Measurements from ENCODE around the gene CTSD.

Gene CTSD

DNA sequence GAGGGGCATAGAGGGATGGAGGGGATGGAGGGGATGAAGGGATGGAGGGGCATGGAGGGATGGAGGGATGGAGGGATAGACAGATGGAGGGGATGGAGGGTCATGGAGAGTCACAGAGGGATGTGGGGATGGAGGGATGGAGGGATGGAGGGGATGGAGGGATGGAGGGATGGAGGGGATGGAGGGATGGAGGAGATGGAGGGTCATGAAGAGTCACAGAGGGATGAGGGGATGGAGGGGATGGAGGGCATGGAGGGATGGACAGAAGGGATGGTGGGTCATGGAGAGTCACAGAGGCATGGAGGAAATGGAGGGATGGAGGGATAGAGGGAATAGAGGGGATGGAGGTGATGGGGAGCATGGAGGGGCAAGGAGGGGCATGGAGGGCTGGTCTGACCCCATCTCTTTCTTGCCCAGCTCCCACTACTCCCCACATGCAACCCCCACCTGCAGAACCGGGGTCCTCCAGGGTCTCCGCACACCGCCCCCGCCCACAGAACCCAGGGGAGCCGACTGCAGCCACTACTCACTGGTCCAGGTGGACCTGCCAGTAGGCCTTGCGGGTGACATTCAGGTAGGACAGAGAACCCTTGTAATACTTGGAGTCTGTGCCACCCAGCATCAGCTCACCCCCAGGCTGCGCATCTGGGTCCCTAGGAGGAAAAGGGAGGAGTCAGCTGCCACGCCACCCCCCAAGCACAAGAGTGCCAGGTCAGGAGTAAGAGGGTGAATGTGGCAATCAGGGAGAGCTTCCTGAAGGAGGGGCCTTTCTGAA, 9.2 kb downstream of the CTSD start:
- DNase-seq (ENCODE audit: extremely low spot score) = no peak
- TF ChIP-seq BHLHE40 (IDR thresholded peaks at IDR 0.05; ENCODE audit: borderline replicate concordance) = no peak
- TF ChIP-seq SP1 (IDR thresholded peaks at IDR 0.05) = no peak
- no peak for TF ChIP-seq ARNT (IDR thresholded peaks at IDR 0.05)
- TF ChIP-seq L3MBTL2 (conservative IDR thresholded peaks at IDR 0.05) = no peak
- no peak for TF ChIP-seq SUZ12 (IDR thresholded peaks at IDR 0.05)
- TF ChIP-seq ZNF384 (IDR thresholded peaks at IDR 0.05) = no peak
- no peak for TF ChIP-seq LEF1 (IDR thresholded peaks at IDR 0.05; ENCODE audit: borderline replicate concordance)
- TF ChIP-seq CTBP1 (IDR thresholded peaks at IDR 0.05; ENCODE audit: borderline replicate concordance) = no peak
- TF ChIP-seq FOXA1 (IDR thresholded peaks at IDR 0.05) = no peak
- TF ChIP-seq TARDBP (IDR thresholded peaks at IDR 0.05) = no peak
- TF ChIP-seq FOXM1 (IDR thresholded peaks at IDR 0.05; ENCODE audit: borderline replicate concordance) = no peak
- TF ChIP-seq HDGF (IDR thresholded peaks at IDR 0.05; ENCODE audit: borderline replicate concordance) = no peak
- TF ChIP-seq ELF4 (IDR thresholded peaks at IDR 0.05) = no peak
- TF ChIP-seq, protein P1, sequence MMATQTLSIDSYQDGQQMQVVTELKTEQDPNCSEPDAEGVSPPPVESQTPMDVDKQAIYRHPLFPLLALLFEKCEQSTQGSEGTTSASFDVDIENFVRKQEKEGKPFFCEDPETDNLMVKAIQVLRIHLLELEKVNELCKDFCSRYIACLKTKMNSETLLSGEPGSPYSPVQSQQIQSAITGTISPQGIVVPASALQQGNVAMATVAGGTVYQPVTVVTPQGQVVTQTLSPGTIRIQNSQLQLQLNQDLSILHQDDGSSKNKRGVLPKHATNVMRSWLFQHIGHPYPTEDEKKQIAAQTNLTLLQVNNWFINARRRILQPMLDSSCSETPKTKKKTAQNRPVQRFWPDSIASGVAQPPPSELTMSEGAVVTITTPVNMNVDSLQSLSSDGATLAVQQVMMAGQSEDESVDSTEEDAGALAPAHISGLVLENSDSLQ (IDR thresholded peaks at IDR 0.05) = no peak
- no peak for TF ChIP-seq NFRKB (IDR thresholded peaks at IDR 0.05)
- TF ChIP-seq FOXK2 (IDR thresholded peaks at IDR 0.05) = no peak
- POLR2A ChIA-PET = no interaction called here
- CTCF ChIA-PET = no interaction called here

DNA sequence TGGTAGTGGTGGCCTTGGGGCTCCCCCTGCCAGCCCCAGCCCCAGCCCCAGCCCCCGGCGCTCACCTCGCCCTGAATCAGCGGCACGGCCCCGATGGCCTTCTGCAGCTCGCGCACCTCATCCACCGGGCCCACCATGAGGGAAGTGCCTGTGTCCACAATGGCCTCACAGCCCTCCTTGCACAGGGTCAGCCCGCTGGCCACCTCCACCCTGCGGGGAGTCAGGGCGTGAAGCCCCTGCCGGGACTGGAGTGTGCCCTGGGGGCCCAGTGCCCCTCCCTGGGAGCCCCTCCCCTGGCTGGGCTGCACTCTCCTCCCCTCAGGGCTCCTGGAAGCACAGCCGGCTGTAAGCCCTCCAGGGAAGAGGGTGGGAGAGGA, 9.8 kb downstream of the CTSD start:
- TF ChIP-seq HDGF (IDR thresholded peaks at IDR 0.05; ENCODE audit: borderline replicate concordance) = no peak
- CTCF ChIA-PET = no interaction called here
- no peak for DNase-seq (ENCODE audit: extremely low spot score)
- POLR2A ChIA-PET = no interaction called here

- CTCF ChIA-PET = no interaction called here
- no peak for DNase-seq (ENCODE audit: extremely low spot score)
- no peak for TF ChIP-seq FOXK2 (IDR thresholded peaks at IDR 0.05)
- TF ChIP-seq BHLHE40 (IDR thresholded peaks at IDR 0.05; ENCODE audit: borderline replicate concordance) = no peak
- TF ChIP-seq L3MBTL2 (conservative IDR thresholded peaks at IDR 0.05) = no peak
- no peak for TF ChIP-seq TARDBP (IDR thresholded peaks at IDR 0.05)
- no peak for TF ChIP-seq FOXM1 (IDR thresholded peaks at IDR 0.05; ENCODE audit: borderline replicate concordance)
- no peak for TF ChIP-seq HDGF (IDR thresholded peaks at IDR 0.05; ENCODE audit: borderline replicate concordance)
- no peak for TF ChIP-seq CTBP1 (IDR thresholded peaks at IDR 0.05; ENCODE audit: borderline replicate concordance)
- TF ChIP-seq SP1 (IDR thresholded peaks at IDR 0.05) = no peak
- no peak for TF ChIP-seq NFRKB (IDR thresholded peaks at IDR 0.05)
- POLR2A ChIA-PET = interaction anchor here (1.0 kb wide), 1 partner anchor 10 kb away, joined by 4 read pairs; the partner anchor contains the start of gene CTSD
Observed at GRCh38 chr11:1753229-1753928, 10.3 kb downstream of the CTSD start.

DNA sequence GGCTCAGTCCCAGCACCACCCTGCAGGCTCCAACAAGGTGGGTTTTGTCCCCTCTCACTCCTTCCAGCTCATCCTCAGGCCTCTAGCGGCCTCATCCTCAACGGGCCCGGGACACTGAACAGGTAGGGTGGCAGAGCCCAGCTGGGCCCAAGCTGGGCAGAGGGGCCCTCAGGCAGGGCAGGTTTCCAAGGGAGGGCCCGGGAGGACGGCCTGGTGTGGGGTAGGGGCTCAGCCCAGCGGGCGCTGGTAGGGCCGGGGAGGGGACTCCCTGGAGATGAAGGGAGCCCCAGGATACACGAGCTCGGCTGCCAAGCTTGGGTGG, 10.9 kb downstream of the CTSD start:
- ChIA-PET POLR2A (interaction anchor here (1.0 kb wide), 1 partner anchor 11 kb away, joined by 4 read pairs; the partner anchor contains the start of gene CTSD), CTCF (no interaction called here)
- DNase-seq (ENCODE audit: extremely low spot score) = no peak
- no peak for TF ChIP-seq NFRKB (IDR thresholded peaks at IDR 0.05)
- no peak for TF ChIP-seq HDGF (IDR thresholded peaks at IDR 0.05; ENCODE audit: borderline replicate concordance)
- TF ChIP-seq ELF4 (IDR thresholded peaks at IDR 0.05) = no peak

DNA sequence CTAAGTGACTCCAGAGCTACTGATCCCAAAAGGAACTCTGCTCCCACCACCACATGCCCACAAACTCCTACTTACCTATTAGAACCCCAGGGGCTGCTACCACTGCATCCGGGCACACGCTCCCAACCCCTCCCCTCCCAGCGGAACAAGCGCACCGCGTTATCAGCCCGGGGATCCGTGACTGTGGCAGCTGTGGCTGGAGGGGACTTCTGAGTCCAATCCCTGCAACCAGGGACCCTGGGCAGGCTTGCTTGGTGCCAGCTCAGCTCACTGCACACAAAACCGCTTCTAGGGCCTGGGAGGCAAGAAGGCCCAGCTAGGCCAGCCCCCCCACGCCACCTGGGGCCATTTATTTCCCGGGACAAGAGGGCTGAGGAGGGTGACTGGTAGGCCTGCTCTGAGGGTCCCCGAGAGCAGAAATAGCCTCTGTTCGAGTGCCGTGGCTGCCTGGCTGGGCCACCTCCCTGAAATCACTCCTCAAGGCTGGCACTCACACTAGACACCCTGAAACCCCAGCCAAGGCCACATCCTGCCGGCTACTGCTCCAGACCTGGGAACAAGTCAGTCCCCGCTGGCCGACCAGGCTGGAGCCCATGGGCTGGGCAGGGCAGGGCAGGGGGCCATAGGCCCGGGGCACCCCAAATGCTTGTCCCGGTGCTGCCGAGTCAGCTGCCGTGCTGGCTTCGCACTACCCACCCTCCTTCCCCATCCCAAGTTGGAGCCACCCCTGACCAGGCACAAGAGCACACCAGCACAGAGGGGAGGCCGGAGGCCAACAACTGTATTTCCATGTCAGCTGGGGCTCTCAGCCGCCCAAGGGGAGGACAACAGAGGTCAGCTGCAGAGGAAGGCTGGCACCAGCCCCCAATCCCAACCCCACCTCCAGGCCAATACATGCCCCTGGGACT, 11.5 kb downstream of the CTSD start:
- DNase-seq (ENCODE audit: extremely low spot score) = no peak
- ChIA-PET POLR2A (interaction anchor here (0.7 to 1.0 kb wide), 2 partner anchors 12 to 59 kb away, joined by 3 to 4 read pairs; partner anchors contain the start of gene CTSD), CTCF (no interaction called here)
- TF ChIP-seq LEF1 (IDR thresholded peaks at IDR 0.05; ENCODE audit: borderline replicate concordance) = no peak
- TF ChIP-seq ZNF384 (IDR thresholded peaks at IDR 0.05) = no peak
- TF ChIP-seq HDGF (IDR thresholded peaks at IDR 0.05; ENCODE audit: borderline replicate concordance) = no peak
- no peak for TF ChIP-seq FOXK2 (IDR thresholded peaks at IDR 0.05)

- TF ChIP-seq NFRKB (IDR thresholded peaks at IDR 0.05) (no peak), SP1 (IDR thresholded peaks at IDR 0.05) (no peak), ARNT (IDR thresholded peaks at IDR 0.05) (no peak), L3MBTL2 (conservative IDR thresholded peaks at IDR 0.05) (no peak), BHLHE40 (IDR thresholded peaks at IDR 0.05; ENCODE audit: borderline replicate concordance) (no peak), ZNF384 (IDR thresholded peaks at IDR 0.05) (no peak), FOXA1 (IDR thresholded peaks at IDR 0.05) (no peak), HDGF (IDR thresholded peaks at IDR 0.05; ENCODE audit: borderline replicate concordance) (no peak), FOXK2 (IDR thresholded peaks at IDR 0.05) (no peak), FOXM1 (IDR thresholded peaks at IDR 0.05; ENCODE audit: borderline replicate concordance) (no peak), TARDBP (IDR thresholded peaks at IDR 0.05) (no peak), ELF4 (IDR thresholded peaks at IDR 0.05) (no peak), LEF1 (IDR thresholded peaks at IDR 0.05; ENCODE audit: borderline replicate concordance) (no peak), SUZ12 (IDR thresholded peaks at IDR 0.05) (no peak), CTBP1 (IDR thresholded peaks at IDR 0.05; ENCODE audit: borderline replicate concordance) (no peak)
- TF ChIP-seq, protein P1 (IDR thresholded peaks at IDR 0.05) = no peak
- CTCF ChIA-PET = no interaction called here
- POLR2A ChIA-PET = interaction anchor here (0.7 kb wide), 1 partner anchor 59 kb away, joined by 3 read pairs; no protein-coding TSS in a partner anchor
- no peak for DNase-seq (ENCODE audit: extremely low spot score)
Observed at GRCh38 chr11:1751531-1751921, 12.2 kb downstream of the CTSD start.

Measured in HEK293T (cell line).